Muscle layer of colon (tissue), 2 donors: Measurements from ENCODE around the gene SPSB1.

Source experiments
- H3K27ac ChIP-seq: one replicate; pipeline ENCODE4 v1.7.0; 2013; ENCODE audit warnings: low read depth, mild to moderate bottlenecking, low read length, moderate library complexity
- H3K27me3 ChIP-seq, 2 donors: one replicate each; pipeline ENCODE4 v1.7.0; 2013; ENCODE audit warnings: low read length in 2 of 2, mild to moderate bottlenecking in 2 of 2; ENCODE audit not compliant: insufficient read depth in 2 of 2, control insufficient read depth in 1 of 2
- H3K36me3 ChIP-seq: one replicate; pipeline ENCODE4 v1.7.0; 2013; ENCODE audit warnings: mild to moderate bottlenecking, low read length; ENCODE audit not compliant: insufficient read depth
- H3K4me1 ChIP-seq: one replicate; pipeline ENCODE4 v1.7.0; 2013; ENCODE audit warnings: mild to moderate bottlenecking, low read length; ENCODE audit not compliant: insufficient read depth
- H3K4me3 ChIP-seq, 2 donors: one replicate each; pipeline ENCODE4 v1.7.0; 2013; ENCODE audit warnings: low read length in 2 of 2, low read depth in 1 of 2, mild to moderate bottlenecking in 1 of 2, moderate library complexity in 1 of 2
- H3K9ac ChIP-seq: one replicate; pipeline ENCODE4 v1.7.0; 2013; ENCODE audit warnings: low read length
- H3K9me3 ChIP-seq: one replicate; pipeline ENCODE4 v1.7.0; 2013; ENCODE audit warnings: mild to moderate bottlenecking, low read length
- donor health status: abdominal sarcoma.
- donor health status: Adenocarcinoma of cecum.

The SPSB1 gene

DNA sequence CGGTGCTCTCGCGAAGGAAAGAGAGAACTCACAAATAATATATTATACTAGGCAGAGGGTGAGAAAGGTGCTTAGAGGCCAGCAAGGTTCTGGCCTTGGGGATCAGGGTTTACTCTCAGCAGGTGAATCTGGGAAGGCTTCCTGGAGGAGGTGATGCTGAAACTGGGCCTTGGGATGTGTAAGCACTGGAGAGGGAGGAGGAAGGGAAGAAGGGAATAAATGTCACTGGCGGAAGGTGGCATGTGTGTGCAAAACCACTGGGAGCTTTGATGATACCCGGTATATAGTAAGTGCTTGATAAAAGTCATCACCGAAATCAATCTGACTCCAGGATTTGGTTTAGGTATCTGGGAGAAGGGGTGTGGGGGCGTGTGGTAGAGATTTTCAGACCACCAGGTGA, 24.4 kb downstream of the SPSB1 start:
- Histone ChIP-seq H3K4me1 (peaks cover 52% of the 10 kb centered on the region), H3K36me3 (no peaks in the 10 kb centered on the region), H3K9ac (no peak overlapping the region), H3K9me3 (no peaks in the 10 kb centered on the region), H3K27ac (peak overlapping the region; percentile 19), H3K4me3 (no peak overlapping the region), H3K27me3 (no peaks in the 10 kb centered on the region)

DNA sequence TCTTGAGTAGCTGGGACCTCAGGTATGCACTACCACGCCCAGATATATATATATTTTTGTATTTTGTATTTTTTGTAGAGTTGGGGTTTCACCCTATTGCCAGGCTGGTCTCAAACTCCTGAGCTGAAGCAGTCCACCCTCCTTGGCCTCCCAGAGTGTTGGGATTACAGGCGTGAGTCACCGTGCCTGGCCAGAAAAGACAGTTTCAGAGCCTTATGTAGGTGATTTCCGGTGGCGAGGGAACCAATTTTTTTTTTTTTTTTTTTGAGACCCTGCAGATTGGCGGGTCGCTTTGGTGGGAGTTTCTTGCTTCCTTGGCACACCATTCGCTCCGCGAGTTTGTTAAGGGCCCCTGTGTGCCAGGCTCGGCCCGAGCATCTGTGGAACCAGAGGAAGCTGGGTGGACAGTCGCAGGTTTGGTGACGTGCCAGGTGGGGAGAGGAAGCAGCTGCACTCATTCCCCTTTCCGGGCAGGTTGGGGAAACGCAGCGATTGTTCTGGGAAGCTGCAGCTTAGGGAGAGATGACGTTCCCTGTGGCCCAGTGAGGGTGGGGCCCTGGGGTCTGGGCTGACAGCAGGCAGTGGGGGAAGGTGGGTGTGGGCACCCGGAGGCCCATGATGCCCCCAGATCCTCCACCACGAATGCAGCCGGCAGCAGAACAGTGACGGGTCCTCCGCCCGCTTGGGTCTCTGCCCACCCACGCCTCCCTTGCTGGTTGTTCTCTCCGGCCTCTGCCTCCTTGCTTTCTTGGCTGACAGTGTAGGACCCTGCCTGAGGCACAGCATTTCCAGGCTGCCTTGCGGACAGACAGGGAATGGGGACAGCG, 25.1 kb downstream of the SPSB1 start:
- H3K36me3 ChIP-seq, result no peaks in the 10 kb centered on the region
- H3K27ac ChIP-seq, result peak overlapping the region; percentile 41
- H3K4me3 ChIP-seq, result peak overlapping the region in 1 of 2 donors; percentile 60
- no peaks in the 10 kb centered on the region for H3K27me3 ChIP-seq
- H3K9me3 ChIP-seq, result no peaks in the 10 kb centered on the region
- peaks cover 57% of the 10 kb centered on the region for H3K4me1 ChIP-seq
- H3K9ac ChIP-seq, result peak overlapping the region; percentile 33

GRCh38 chr1:9319208-9319788, 26.6 kb downstream of the SPSB1 start:
- H3K27ac ChIP-seq, result no peak overlapping the region
- H3K4me1 ChIP-seq, result peaks cover 71% of the 10 kb centered on the region
- H3K9me3 ChIP-seq, result no peaks in the 10 kb centered on the region
- H3K4me3 ChIP-seq, result no peak overlapping the region
- no peaks in the 10 kb centered on the region for H3K27me3 ChIP-seq
- H3K9ac ChIP-seq, result no peak overlapping the region
- no peaks in the 10 kb centered on the region for H3K36me3 ChIP-seq

GRCh38 chr1:9319789-9320519, 27.3 kb downstream of the SPSB1 start:
- Histone ChIP-seq H3K27ac (peak overlapping the region; percentile 70), H3K4me3 (no peak overlapping the region), H3K9ac (peak overlapping the region; percentile 51), H3K27me3 (no peaks in the 10 kb centered on the region), H3K36me3 (no peaks in the 10 kb centered on the region), H3K4me1 (peaks cover 78% of the 10 kb centered on the region), H3K9me3 (no peaks in the 10 kb centered on the region)

DNA sequence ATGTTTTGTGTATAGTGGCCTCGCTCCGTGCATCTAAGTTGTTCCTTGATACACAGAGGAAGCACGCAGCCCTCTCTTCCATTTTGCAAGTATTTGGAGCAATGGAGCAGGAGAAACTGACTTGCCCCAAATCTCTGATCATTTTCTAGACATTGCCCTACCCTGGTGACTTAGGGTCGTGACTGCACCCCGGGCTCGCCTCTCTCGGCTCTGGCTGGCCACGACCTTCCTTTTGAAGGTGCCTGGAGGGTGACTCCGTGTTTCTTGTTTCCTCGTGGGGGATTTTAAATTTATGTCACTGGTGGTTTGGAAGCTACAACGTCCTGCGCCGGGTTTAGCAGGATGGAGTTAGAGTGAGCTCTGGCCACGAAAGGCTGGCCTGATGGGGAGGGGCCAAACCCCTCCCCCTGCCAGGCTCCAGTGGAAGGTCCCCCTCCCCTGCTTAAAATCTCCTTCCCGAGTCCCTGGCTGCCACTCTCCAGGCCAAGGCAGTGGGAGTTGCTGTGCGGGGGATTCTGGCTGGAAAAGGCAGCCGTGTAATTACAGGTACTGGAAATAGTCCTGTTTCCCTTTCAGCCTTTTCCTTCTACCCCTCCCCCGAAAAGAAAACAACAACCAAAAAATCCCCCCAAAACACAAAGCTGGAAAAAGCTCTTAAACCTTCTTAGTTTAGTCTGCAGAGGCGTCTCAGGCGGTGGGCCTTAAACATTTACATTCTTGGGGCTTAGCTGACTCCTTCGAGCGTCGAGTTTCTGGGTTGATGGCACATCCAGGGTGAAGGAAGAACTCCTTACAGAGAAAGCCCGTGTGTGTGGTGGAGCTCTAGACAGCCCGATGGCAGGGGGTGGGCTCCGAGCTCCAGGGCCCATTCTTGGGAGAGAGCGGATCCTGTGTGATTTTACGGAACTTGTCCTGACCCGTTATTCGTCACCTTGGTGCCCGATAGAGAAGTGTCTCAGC, 28.1 kb downstream of the SPSB1 start:
- H3K9me3 ChIP-seq, result no peaks in the 10 kb centered on the region
- H3K36me3 ChIP-seq, result no peaks in the 10 kb centered on the region
- H3K4me1 ChIP-seq, result peaks cover 80% of the 10 kb centered on the region
- H3K4me3 ChIP-seq, result peak overlapping the region in 1 of 2 donors; percentile 39
- no peaks in the 10 kb centered on the region for H3K27me3 ChIP-seq
- H3K27ac ChIP-seq, result peak overlapping the region; percentile 70
- peak overlapping the region; percentile 51 for H3K9ac ChIP-seq

DNA sequence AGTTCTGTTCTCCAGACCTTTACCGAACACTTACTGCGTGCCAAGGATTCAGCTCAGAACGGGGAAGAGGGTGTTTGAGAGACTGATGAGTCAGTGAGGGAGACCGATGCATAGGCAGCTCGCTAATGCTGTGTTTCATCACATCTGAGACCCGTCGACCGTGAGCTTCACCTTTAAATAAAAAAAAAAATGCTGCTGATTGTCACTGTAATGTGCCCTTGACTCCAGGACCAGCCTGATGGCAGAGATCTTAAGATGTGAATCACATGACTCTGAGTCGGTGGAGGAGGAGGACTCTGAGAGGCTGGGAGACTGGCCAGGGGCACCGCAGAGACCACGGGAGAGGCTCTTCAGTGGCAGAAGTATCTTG, 28.8 kb downstream of the SPSB1 start:
- H3K9ac ChIP-seq, result peak overlapping the region; percentile 51
- H3K9me3 ChIP-seq, result no peaks in the 10 kb centered on the region
- peaks cover 86% of the 10 kb centered on the region for H3K4me1 ChIP-seq
- H3K36me3 ChIP-seq, result no peaks in the 10 kb centered on the region
- H3K27me3 ChIP-seq, result no peaks in the 10 kb centered on the region
- peak overlapping the region; percentile 70 for H3K27ac ChIP-seq
- H3K4me3 ChIP-seq, result peak overlapping the region in 1 of 2 donors; percentile 39

DNA sequence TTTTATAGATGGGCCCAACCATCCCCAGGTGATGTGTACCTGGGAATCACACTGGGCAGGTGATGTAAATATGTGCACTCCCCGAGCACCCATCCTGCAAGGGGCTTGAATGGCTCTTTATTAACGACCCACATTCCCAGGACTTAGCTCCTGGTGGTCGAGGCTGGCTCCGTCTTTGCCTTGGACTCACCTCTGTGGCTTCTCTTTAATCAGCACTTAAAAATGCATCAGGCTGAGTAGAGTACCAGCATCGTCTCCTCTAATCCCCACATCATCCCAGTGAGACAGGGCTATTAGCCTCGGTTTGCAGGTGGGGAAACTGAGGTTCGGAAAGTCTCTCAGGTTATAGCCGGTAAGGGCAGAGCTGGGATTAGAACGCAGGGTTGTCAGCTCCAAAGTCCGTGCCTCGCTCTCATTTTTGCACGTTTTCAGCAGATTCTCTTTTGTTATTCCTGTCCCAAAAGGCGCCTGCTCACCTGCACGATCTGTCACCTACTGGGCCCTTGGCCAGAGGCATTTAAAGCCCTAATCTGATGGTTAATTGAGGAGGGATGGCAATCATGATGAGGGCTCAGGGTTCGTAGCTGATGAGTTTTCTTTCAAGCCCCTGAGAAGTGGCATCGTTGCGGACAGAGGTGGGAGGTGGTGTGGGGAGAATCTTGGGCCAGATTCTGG, 29.4 kb downstream of the SPSB1 start:
- Histone ChIP-seq H3K4me1 (peaks cover 92% of the 10 kb centered on the region), H3K27ac (no peak overlapping the region), H3K36me3 (no peaks in the 10 kb centered on the region)

DNA sequence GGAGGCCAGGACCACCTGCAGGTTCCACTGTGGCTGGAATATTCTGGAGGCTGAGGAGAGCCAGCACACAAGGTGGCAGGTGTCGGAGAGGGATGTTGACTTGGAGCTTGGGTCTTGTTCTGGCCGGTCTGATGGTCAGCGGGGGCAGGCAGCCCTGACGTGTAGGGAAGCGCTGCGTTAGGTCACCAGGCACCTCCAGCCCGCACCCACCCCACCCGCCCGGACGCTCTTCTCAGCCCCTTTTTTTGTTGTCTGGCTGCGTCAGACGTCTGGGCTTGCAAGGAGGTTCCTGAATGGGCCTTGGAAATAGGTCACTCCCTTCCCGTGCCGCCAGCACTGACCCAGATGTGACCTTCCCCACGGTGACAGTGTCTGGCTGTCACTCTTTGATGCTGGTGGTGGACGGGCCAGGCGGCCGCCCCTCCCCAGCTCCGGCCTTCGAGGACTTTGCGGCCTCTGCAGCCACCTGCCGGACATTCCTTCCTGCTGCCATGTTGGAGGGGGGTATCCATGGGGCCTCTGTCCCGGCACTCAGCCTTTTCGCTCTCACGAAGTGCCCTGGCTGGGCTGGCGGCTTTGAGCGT, 30.1 kb downstream of the SPSB1 start:
- Histone ChIP-seq H3K4me1 (peaks cover 92% of the 10 kb centered on the region), H3K36me3 (no peaks in the 10 kb centered on the region), H3K9ac (no peak overlapping the region), H3K27me3 (no peaks in the 10 kb centered on the region), H3K9me3 (no peaks in the 10 kb centered on the region), H3K27ac (peak overlapping the region; percentile 9), H3K4me3 (no peak overlapping the region)

More for the DNA sequence above, 29.4 kb downstream of the SPSB1 start:
- no peaks in the 10 kb centered on the region for H3K27me3 ChIP-seq
- H3K9me3 ChIP-seq, result no peaks in the 10 kb centered on the region
- H3K9ac ChIP-seq, result no peak overlapping the region
- no peak overlapping the region for H3K4me3 ChIP-seq

DNA sequence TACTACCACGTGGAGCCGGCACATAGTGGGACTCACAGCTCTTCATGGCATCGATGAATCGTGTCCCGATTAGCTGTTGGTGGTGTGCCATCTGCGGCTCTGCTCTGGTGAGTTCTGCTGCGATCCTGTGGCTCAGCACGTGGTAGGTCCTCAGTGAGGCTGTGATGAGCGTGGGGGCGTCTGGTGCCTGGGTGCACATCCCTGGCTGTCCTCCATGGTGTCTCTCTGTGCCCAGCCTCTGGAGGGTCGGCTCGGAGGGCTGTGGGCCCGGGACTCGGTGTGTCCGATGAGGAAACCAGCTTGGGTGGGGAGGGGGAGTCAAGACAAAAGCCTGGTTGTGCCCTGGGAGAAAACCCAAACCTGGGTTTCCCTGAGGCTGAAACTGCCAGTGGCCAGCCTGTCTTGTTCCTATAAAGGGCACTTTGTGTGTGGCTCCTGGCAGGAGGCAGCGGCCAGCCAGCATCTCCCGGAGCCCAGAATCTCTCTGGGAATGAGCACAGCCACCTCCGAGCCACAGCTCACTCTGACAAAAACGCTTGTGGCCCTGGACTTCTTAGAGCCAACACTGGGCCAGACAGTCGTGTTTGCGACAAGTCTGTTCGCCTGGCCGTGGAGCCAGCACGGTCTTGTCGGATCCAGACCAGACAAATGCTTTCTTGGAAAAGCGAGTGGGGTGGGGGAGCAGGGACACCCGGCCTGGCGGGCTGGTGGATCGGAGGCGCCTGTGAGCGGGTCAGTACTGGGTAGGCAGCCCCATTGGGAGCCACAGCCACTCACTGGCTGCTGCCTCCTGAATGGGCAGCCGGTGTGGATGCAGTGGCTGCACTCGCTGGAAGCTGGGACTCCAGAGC, 31.8 kb downstream of the SPSB1 start:
- Histone ChIP-seq H3K27ac (peak overlapping the region; percentile 68), H3K27me3 (no peaks in the 10 kb centered on the region), H3K36me3 (no peaks in the 10 kb centered on the region), H3K4me3 (peak overlapping the region in 1 of 2 donors; percentile 10), H3K9ac (peak overlapping the region; percentile 6), H3K9me3 (no peaks in the 10 kb centered on the region), H3K4me1 (peaks cover 84% of the 10 kb centered on the region)
